Measurements from ENCODE around the gene TTC22. TPM values are rescaled to one million over a fixed set of nuclear protein-coding genes. Genes with fewer than 3 reads are reported as not detected.

TTC22 gene
- total and polyA plus RNA-seq, 7 experiments from 2014 or later, result 2.0 to 16.6 (median 7.3) TPM

DNA sequence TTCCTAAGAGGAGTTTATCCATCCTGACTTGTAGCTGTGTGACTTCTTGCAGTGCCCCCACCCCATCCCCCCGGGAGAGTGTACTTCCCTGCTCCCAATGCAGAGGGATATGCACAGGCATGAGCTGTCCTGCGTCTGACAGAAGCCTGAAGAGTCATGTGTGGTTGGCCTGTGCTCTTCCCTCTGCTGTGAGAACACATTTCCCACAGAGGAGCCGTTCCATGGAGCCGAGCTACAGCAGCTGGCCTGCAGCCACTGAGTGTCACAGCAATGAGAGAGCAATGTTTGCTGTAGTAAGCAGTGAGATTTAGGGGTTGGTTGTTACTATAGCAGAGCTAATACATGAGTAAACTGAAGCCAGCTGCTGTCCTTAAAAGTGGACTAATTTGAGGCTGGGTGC lies 58.8 kb downstream of the TTC22 start:
- DNase-seq (no peak), ATAC-seq (no peak)
- Histone ChIP-seq H3K36me3 (ENCODE audit: control insufficient read depth in 2 of 3, insufficient read depth in 3 of 3, low read length in 3 of 3) (peaks cover 3 to 69% (median 5%) of the 10 kb centered on the region in 3 experiments), H3K27me3 (ENCODE audit: control insufficient read depth in 2 of 2, insufficient read depth in 2 of 2, low read length in 2 of 2) (no peaks in the 10 kb centered on the region), H3K27ac (ENCODE audit: low read depth, low read length) (no peak overlapping the region), H3K9me3 (ENCODE audit: control insufficient read depth in 2 of 3, low read length in 3 of 3) (no peaks in the 10 kb centered on the region), H3K4me1 (ENCODE audit: control insufficient read depth in 2 of 2, insufficient read depth in 2 of 2, low read length in 2 of 2) (no peaks in the 10 kb centered on the region), H3K4me3 (ENCODE audit: low read length) (no peak overlapping the region)
- Mint-ChIP-seq H3K27me3 (no peaks in the 10 kb centered on the region), H3K4me3 (no peak overlapping the region), H3K27ac (no peak overlapping the region), H3K4me1 (no peaks in the 10 kb centered on the region), H3K36me3 (peaks cover 10 to 44% (median 11%) of the 10 kb centered on the region in 5 donors), H3K9me3 (no peaks in the 10 kb centered on the region)
- intact Hi-C loops (cut with micrococcal nuclease), result no loop called here
- ChIA-PET CTCF (no interaction called here), POLR2A (no interaction called here)

DNA sequence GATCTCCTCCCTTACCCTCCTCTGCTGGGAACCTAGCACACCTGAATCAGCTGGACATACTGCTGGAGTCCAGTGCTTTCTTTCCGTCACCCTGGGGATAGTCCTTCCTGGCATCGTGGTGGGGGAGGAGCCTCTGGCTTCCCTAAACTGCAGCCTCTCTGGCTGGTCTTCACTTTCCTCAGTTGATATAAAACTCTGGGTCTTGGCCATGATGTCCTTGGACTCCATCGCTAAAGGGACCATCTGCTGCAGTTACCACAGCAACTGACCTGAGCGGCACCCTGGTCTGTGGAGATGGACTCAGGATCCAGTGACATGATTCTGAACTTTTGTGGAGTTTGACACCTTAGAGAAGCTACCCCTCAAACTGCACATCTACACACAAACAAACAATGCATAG lies 59.6 kb downstream of the TTC22 start:
- H3K27me3 ChIP-seq (ENCODE audit: control insufficient read depth in 2 of 2, insufficient read depth in 2 of 2, low read length in 2 of 2), result no peaks in the 10 kb centered on the region
- Mint-ChIP-seq H3K4me3 (no peak overlapping the region), H3K27me3 (no peaks in the 10 kb centered on the region), H3K36me3 (peaks cover 10 to 51% (median 19%) of the 10 kb centered on the region in 5 donors), H3K27ac (peak overlapping the region in 2 of 9 donors; percentile 4 to 77), H3K9me3 (no peaks in the 10 kb centered on the region), H3K4me1 (no peaks in the 10 kb centered on the region)
- no peak for ATAC-seq
- H3K4me3 ChIP-seq (ENCODE audit: low read length), result no peak overlapping the region
- H3K27ac ChIP-seq (ENCODE audit: low read depth, low read length), result no peak overlapping the region
- ChIA-PET POLR2A (no interaction called here), CTCF (no interaction called here)
- no peaks in the 10 kb centered on the region for H3K4me1 ChIP-seq (ENCODE audit: control insufficient read depth in 2 of 2, insufficient read depth in 2 of 2, low read length in 2 of 2)
- intact Hi-C loops (cut with micrococcal nuclease), result no loop called here
- no peak for DNase-seq
- no peaks in the 10 kb centered on the region for H3K9me3 ChIP-seq (ENCODE audit: control insufficient read depth in 2 of 3, low read length in 3 of 3)
- H3K36me3 ChIP-seq (ENCODE audit: control insufficient read depth in 2 of 3, insufficient read depth in 3 of 3, low read length in 3 of 3), result peaks cover 3 to 76% (median 5%) of the 10 kb centered on the region in 3 experiments

DNA sequence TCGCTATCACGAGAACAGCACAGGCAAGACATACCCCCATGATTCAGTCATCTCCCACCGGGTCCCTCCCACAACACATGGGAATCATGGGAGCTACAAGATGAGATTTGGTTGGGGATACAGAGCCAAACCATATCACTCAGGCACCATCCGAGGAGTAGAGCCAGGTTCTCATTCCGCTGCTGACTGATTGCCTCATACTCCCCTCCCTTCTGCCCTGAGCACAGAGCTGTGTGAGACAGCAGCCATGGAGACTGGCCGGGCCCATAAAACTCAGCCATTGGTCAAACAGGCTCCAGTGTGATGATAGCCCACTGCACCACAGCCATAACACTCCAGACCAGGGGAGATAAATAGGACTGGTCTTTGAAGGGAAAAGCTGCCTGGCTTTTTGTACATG lies 62.9 kb downstream of the TTC22 start:
- Histone ChIP-seq H3K9me3 (ENCODE audit: control insufficient read depth in 2 of 3, low read length in 3 of 3) (no peaks in the 10 kb centered on the region), H3K27me3 (ENCODE audit: control insufficient read depth in 2 of 2, insufficient read depth in 2 of 2, low read length in 2 of 2) (no peaks in the 10 kb centered on the region), H3K4me3 (ENCODE audit: low read length) (no peak overlapping the region), H3K4me1 (ENCODE audit: control insufficient read depth in 2 of 2, insufficient read depth in 2 of 2, low read length in 2 of 2) (no peaks in the 10 kb centered on the region), H3K27ac (ENCODE audit: low read depth, low read length) (no peak overlapping the region), H3K36me3 (ENCODE audit: control insufficient read depth in 2 of 3, insufficient read depth in 3 of 3, low read length in 3 of 3) (peaks cover 3 to 90% (median 5%) of the 10 kb centered on the region in 3 experiments)
- no peak overlapping the region for H3K4me3 Mint-ChIP-seq
- intact Hi-C loops (cut with micrococcal nuclease), result no loop called here
- no peaks in the 10 kb centered on the region for H3K27me3 Mint-ChIP-seq
- ChIA-PET POLR2A (no interaction called here), CTCF (no interaction called here)
- DNase-seq (no peak), ATAC-seq (no peak)
- no peak overlapping the region for H3K27ac Mint-ChIP-seq
- peaks cover 0 to 8% (median 0%) of the 10 kb centered on the region in 7 donors for H3K4me1 Mint-ChIP-seq
- no peaks in the 10 kb centered on the region for H3K9me3 Mint-ChIP-seq
- H3K36me3 Mint-ChIP-seq, result peaks cover 10 to 54% (median 30%) of the 10 kb centered on the region in 5 donors

DNA sequence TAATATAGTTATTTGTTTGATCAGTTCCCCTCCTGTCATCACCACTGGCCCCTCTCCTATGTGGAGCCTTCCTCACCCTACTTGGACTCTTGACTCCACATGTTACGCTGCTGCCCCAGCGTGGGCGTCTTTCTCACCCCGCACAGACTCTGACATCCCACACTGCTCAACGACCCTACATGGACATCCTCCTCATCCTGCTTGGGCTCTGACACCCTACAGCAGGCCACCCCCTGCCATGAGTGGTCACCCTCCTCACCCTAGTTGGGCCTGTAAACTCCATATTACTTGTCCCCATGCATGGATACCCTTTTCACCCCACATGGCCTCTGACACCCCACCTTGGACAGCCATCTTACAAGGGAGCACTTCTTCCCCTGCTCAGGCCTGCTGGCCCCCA lies 64.4 kb downstream of the TTC22 start:
- no peak for DNase-seq
- H3K4me3 ChIP-seq (ENCODE audit: low read length), result no peak overlapping the region
- intact Hi-C loops (cut with micrococcal nuclease), result no loop called here
- no peak for ATAC-seq
- peaks cover 10 to 49% (median 31%) of the 10 kb centered on the region in 5 donors for H3K36me3 Mint-ChIP-seq
- no peaks in the 10 kb centered on the region for H3K4me1 ChIP-seq (ENCODE audit: control insufficient read depth in 2 of 2, insufficient read depth in 2 of 2, low read length in 2 of 2)
- no peak overlapping the region for H3K4me3 Mint-ChIP-seq
- H3K9me3 ChIP-seq (ENCODE audit: control insufficient read depth in 2 of 3, low read length in 3 of 3), result no peaks in the 10 kb centered on the region
- H3K4me1 Mint-ChIP-seq, result peaks cover 0 to 8% (median under 1%) of the 10 kb centered on the region in 7 donors
- no peak overlapping the region for H3K27ac ChIP-seq (ENCODE audit: low read depth, low read length)
- H3K36me3 ChIP-seq (ENCODE audit: control insufficient read depth in 2 of 3, insufficient read depth in 3 of 3, low read length in 3 of 3), result peaks cover 3 to 80% (median 5%) of the 10 kb centered on the region in 3 experiments
- no peaks in the 10 kb centered on the region for H3K27me3 ChIP-seq (ENCODE audit: control insufficient read depth in 2 of 2, insufficient read depth in 2 of 2, low read length in 2 of 2)
- CTCF ChIA-PET, result no interaction called here
- no peaks in the 10 kb centered on the region for H3K27me3 Mint-ChIP-seq
- H3K9me3 Mint-ChIP-seq, result no peaks in the 10 kb centered on the region
- POLR2A ChIA-PET, result no interaction called here
- peak overlapping the region in 4 of 9 donors; percentile 3 to 65 (median 52) for H3K27ac Mint-ChIP-seq

Other genes starting within 250 kb of the TTC22 start
- not detected for gene FAM151A, start 177.8 kb downstream of the TTC22 start, total RNA-seq
- gene FAM151A, start 177.8 kb downstream of the TTC22 start, polyA plus RNA-seq, result not detected
- gene MROH7, start 159.5 kb downstream of the TTC22 start, total RNA-seq, result 1 to 10 TPM in 1 of 5 experiments, under 1 TPM in 3, not detected in 1; 0.15 to 1.9 (median 0.33) TPM
- gene MROH7, start 159.5 kb downstream of the TTC22 start, polyA plus RNA-seq, result not detected
- 10 to 100 TPM; 11.6 to 25.8 (median 21.4) TPM for gene TTC4, start 85.5 kb downstream of the TTC22 start, total RNA-seq
- 10 to 100 TPM; 19.0 to 27.4 TPM for gene TTC4, start 85.5 kb downstream of the TTC22 start, polyA plus RNA-seq
- 1 to 10 TPM in 4 of 5 experiments, under 1 TPM in 1; 0.66 to 7.6 (median 4.7) TPM for gene PARS2, start 36.8 kb downstream of the TTC22 start, total RNA-seq
- 1 to 10 TPM; 2.1 to 5.3 TPM for gene PARS2, start 36.8 kb downstream of the TTC22 start, polyA plus RNA-seq
- gene DHCR24, start 85.9 kb upstream of the TTC22 start, total RNA-seq, result 100 to 1,000 TPM in 1 of 5 experiments, 1 to 10 TPM in 4; 2.7 to 103 (median 8.3) TPM
- gene DHCR24, start 85.9 kb upstream of the TTC22 start, polyA plus RNA-seq, result 1 to 10 TPM; 8.3 to 9.2 TPM
- not detected for gene TMEM61, start 179.3 kb upstream of the TTC22 start, total RNA-seq
- not detected for gene TMEM61, start 179.3 kb upstream of the TTC22 start, polyA plus RNA-seq
- under 1 TPM in 1 of 5 experiments, not detected in 4; 0.05 TPM for gene BSND, start 197.6 kb upstream of the TTC22 start, total RNA-seq
- gene BSND, start 197.6 kb upstream of the TTC22 start, polyA plus RNA-seq, result not detected
- gene PCSK9, start 238.2 kb upstream of the TTC22 start, total RNA-seq, result not detected
- not detected for gene PCSK9, start 238.2 kb upstream of the TTC22 start, polyA plus RNA-seq